BJ (cell line): ENCODE data around the gene TRAF2. TPM values are rescaled to one million over a fixed set of nuclear protein-coding genes. Genes with fewer than 3 reads are reported as not detected.

ENCODE experiments used
- CTCF ChIA-PET: fragments of 350-600 bp; formaldehyde crosslinking; extraction: SDS; loops from one replicate; lab custom pipeline; 2021; ENCODE audit warnings: antibody characterized with exemption, inconsistent platforms; lab: Yijun Ruan, JAX
- POLR2A ChIA-PET: fragments of 300-600 bp; sonication (Branson Sonifier 250); formaldehyde crosslinking; extraction: SDS; loops from one replicate; lab custom pipeline; 2021; ENCODE audit warnings: antibody characterized with exemption; lab: Charles Lee
- DNase-seq: peaks from one replicate; pipeline ENCODE4 v3.0.0-alpha.2; 2011; ENCODE audit warnings: low read depth
- H3K27me3 ChIP-seq: 2 replicates; pipeline ENCODE4 v1.6.0; 2011; ENCODE audit warnings: low read length; ENCODE audit not compliant: control insufficient read depth, insufficient read depth
- H3K36me3 ChIP-seq: 2 replicates; pipeline ENCODE4 v1.5.1; 2011; ENCODE audit warnings: low read length; ENCODE audit not compliant: control insufficient read depth, insufficient read depth
- H3K4me3 ChIP-seq: 2 replicates; pipeline ENCODE4 v1.5.1; 2011; ENCODE audit warnings: low read depth, mild to moderate bottlenecking, control low read depth, low read length
- CTCF ChIP-seq: IDR thresholded peaks from 2 replicates; pipeline ENCODE4 v1.5.1; 2011; ENCODE audit warnings: low read depth, mild to moderate bottlenecking, control low read depth, inconsistent platforms, low read length, moderate library complexity; ENCODE audit not compliant: insufficient read depth
- polyA plus RNA-seq: library from polyadenylated mRNA; depleted of rRNA; stranded (reverse); fragments of >200 nt; gene quantifications from 2 replicates; pipeline ENCODE4 v1.2.3, GENCODE V29; 2011

Gene TRAF2
- polyA plus RNA-seq, 1 experiment: 13.6 TPM

- POLR2A ChIA-PET: no interaction called here
- no peak for TF ChIP-seq CTCF
- no peaks in the 10 kb centered on the region for H3K27me3 ChIP-seq
- no peak for DNase-seq
- no peak overlapping the region for H3K4me3 ChIP-seq
- H3K36me3 ChIP-seq: no peaks in the 10 kb centered on the region
- CTCF ChIA-PET: no interaction called here
These were observed 66.8 kb downstream of the TRAF2 start for GRCh38 chr9:136952876-136953770.

GRCh38 chr9:136953771-136954269, 67.5 kb downstream of the TRAF2 start:
- no peak for DNase-seq
- TF ChIP-seq CTCF: no peak
- POLR2A ChIA-PET: no interaction called here
- Histone ChIP-seq H3K4me3 (no peak overlapping the region), H3K36me3 (no peaks in the 10 kb centered on the region), H3K27me3 (no peaks in the 10 kb centered on the region)
- CTCF ChIA-PET: interaction anchor here (1.0 kb wide), 1 partner anchor 10 kb away, joined by 3 read pairs; the partner anchor contains the start of gene FBXW5

- DNase-seq: no peak
- H3K27me3 ChIP-seq: no peaks in the 10 kb centered on the region
- no peaks in the 10 kb centered on the region for H3K36me3 ChIP-seq
- CTCF ChIA-PET: interaction anchor here (1.0 kb wide), 1 partner anchor 10 kb away, joined by 3 read pairs; the partner anchor contains the start of gene FBXW5
- no peak for TF ChIP-seq CTCF
- POLR2A ChIA-PET: no interaction called here
- no peak overlapping the region for H3K4me3 ChIP-seq
These were observed 68.2 kb downstream of the TRAF2 start for GRCh38 chr9:136954270-136955083.

DNA sequence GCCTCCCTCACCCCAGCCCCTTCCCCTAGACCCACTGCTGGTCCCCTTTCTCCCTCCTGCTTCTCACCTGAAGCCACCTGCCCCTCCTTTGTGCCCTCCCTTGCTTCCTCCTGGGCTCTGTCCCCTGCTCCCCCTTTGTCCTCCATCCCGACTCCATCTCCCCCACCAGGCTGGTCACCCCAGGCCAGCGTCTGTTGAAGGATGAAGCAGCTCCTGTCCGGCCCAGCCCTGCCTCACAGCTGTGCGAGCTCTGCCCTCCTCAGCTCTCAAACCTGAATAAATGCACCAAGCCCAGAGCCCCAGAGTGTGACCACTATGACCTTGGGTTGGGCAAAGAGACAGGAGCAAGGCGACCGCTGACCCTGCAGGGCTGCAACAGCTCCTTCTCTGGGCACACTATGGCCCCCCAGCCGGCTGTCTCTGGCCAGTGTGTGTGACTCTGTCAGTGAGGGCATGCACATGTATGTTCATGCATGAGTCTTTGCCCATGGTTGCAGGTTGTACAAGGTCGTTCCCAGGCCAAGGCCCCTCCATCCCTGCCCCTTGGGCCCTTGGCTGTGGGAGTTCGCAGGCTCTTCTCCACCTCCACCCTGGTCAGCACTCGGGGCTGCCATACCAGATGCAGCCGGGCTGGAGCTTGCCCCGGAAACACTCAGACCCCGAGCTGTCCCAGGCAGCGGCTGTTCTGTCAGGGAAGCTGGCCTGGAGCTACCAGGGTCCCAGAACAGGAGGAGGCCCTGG, 69.1 kb downstream of the TRAF2 start:
- no peak for TF ChIP-seq CTCF
- ChIA-PET POLR2A (no interaction called here), CTCF (no interaction called here)
- Histone ChIP-seq H3K36me3 (no peaks in the 10 kb centered on the region), H3K4me3 (no peak overlapping the region), H3K27me3 (no peaks in the 10 kb centered on the region)
- DNase-seq: no peak
